ENCODE measurements around the gene RBM38.
"Not testable (repeated sequence)": the region's sequence is repeated elsewhere in the genome, so short reads cannot be mapped to it uniquely, and the experiment has no call there.

RBM38 gene

DNA sequence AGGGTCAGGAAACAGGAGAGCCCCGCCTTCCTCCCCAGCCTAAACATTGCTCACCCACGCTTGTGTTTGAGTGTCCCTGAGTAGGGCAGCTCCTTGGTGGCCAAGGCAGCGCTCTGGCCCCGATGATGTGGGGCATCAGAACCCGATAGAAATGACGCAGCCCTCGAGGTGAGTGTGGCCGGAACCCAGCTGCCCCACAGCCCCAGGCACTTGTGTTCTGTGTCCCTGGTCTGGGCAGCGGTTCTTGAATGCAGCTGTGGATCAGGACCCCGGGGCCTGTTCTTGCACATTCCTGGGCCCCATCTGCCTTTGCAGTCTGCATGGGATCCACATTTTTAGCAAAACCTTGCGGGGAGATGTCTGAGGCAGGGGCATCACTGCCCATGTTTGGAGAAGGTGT, 12.8 kb downstream of the RBM38 start:
- DNase-seq: no peak

DNA sequence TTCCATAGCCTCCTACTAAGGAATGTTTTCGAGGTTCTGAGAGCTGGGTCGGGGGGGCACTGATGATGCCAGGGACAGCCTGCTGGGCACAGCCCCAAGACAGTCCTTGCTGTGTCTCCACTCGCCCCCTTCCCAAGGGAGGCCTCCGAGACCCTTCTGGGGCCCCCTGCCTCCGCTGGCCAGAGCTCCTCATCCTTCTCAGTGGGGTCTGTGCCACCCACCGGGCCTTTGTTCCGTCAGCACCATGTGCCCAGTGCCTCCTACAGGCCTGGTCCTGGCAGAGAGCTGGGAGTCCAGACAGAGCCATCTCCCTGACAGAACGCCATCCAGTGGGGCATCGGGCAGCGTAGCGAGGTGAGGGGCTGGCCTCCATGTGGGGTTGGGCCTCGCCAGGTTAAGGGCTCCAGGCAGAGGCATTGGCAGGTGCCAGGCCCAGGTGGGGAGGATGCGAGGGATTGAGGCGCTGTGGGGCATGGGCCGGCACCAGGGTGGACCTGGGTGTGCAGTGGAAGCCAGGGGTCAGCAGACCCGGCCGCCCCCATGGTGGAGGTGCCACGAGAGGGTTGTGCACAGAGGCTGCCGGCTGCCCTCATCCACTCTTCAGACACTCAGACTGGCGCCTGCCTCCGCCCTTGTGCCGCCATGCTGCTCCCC, 13.3 kb downstream of the RBM38 start:
- no peak for DNase-seq

DNA sequence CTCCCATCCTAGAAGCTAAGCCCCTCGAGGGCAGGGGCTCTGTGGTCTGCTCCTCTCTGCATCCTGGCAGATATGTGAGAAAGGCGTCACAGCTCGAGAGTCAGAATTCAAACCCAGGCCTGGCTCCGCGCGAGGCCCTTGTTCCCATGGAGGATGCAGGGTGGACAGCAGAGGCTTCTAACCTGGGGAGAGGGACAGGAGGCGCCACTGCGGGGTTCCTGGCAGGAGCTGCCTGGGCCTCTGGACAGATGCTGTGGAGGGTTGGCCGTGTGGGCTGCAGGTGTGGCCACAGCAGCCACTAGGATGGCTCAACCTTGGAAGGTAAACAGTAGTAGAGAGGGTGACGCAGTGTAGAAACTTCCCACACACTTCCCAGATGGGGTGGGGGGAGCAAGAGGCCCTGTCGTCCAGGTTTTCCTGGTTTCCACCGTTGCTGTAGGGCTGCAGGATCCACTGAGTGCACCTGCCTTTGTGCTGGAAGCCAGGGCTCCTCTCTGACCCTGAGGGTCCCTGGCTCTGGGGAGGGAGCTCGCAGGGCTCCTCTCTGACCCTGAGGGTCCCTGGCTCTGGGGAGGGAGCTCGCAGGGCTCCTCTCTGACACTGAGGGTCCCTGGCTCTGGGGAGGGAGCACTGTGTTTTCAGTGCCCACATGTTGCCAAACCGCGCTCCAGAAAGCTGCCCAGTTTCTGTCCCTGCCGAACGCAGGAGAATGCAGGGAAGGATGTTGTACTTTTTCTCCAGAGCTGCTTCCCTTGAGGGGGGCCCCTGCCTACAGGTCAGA, 14.2 kb downstream of the RBM38 start:
- DNase-seq: no peak

DNA sequence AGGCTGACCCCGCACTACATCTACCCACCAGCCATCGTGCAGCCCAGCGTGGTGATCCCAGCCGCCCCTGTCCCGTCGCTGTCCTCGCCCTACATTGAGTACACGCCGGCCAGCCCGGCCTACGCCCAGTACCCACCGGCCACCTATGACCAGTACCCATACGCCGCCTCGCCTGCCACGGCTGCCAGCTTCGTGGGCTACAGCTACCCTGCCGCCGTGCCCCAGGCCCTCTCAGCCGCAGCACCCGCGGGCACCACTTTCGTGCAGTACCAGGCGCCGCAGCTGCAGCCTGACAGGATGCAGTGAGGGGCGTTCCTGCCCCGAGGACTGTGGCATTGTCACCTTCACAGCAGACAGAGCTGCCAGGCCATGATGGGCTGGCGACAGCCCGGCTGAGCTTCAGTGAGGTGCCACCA, 16.4 kb downstream of the RBM38 start:
- DNase-seq: no peak

DNA sequence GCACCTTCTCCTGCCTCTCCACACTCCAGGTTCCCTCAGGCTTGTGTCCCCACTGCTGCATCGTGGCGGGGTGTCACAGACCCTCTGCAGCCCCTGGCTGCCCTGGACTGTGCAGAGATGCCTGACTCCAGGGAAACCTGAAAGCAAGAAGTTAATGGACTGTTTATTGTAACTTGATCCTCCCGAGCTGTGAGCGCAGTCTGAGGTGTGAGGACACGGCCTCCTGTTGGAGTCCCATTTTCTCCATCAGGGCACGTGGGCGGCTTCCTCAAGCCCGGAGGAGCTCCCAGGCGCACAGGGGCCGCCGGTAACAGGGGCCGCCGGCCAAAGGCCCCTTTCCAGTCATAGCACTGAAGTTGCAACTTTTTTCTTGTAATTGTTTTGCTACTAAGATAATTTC, 16.9 kb downstream of the RBM38 start:
- DNase-seq: no peak

DNA sequence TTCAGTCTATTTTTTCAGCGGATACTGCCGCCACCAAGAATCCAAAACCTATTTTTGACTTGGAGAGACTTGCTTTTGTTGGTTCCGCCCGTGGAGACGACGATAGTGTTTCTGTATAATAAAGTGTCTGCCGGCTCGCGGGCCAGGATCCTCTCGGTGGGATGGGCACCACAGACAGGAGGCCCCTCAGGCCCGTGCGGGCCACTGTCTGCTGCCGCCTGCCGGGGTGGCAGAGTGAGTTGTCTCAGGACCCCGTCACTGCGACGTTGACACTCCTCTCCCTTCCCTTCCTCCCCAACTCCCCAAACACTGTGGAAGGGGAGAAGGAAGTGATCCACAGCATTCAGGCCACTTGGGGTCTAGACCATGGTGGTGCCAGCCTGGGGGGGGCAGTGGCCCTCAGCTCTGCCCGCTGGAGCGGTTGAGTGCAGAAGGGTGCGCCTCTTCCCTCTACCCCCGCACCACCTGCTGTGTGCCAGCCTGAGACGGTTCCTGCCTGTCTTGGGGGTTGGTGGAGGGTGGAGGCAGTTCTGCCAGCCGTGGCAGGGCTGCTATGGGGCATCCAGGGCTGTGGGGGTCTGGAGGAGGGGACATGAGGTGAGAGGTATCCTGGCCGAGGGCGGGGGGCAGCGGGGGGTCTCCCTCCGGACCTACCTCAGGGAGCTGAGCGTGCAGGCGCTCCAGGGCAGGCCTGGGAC, 17.5 kb downstream of the RBM38 start:
- DNase-seq: no peak

DNA sequence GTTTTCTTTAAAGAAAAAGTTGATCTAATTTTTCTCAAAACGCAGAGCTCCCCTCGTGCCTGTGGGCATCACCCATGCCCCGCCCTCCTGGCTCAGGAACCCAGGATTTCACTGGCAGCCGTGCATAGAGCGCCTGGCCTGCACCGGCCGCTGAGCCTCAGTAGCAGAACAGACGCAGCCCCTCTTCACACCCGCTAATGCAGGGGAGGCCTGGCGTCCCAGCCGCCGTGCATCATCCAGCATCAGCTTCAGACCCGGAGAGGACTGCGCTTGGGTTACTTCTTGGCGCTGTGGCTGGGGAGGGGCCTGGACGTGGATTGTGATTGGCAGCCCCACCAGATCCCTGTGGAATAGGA, 18.1 kb downstream of the RBM38 start:
- no peak for DNase-seq

DNA sequence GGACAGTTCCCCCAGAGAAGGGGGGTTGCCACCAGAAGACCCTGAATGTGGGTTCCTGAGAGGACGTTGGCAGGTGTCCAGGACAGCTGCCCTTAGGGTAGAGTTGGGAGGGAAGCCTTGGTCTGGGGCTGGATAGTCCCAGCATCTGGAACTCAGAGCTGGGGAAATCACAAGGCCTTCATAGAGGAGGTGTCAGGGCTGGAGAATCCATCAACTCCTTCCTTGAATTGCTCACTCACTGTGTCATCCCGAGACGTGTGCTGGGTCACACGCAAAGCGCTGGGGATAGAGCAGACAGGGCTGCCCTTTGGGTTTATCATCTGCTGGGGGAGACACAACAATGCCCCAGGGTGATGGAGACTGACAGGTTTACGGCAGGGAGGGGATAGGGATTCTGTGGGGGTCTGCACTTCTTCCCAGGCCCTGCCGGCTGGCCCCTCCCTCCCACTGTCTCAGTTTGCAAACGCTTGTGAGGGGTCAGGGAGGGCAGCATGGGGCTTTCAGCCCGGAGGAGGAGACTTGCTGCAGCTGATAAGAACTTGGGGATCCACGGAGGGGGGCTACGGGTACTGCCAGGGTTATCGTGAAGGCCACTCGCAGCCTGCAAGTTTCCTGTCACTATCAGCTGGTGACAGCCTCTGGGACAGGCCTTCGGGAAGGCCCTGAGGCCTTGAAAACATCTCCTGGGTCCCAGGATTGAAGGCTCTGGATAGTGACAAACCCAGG, 18.6 kb downstream of the RBM38 start:
- DNase-seq: no peak

DNA sequence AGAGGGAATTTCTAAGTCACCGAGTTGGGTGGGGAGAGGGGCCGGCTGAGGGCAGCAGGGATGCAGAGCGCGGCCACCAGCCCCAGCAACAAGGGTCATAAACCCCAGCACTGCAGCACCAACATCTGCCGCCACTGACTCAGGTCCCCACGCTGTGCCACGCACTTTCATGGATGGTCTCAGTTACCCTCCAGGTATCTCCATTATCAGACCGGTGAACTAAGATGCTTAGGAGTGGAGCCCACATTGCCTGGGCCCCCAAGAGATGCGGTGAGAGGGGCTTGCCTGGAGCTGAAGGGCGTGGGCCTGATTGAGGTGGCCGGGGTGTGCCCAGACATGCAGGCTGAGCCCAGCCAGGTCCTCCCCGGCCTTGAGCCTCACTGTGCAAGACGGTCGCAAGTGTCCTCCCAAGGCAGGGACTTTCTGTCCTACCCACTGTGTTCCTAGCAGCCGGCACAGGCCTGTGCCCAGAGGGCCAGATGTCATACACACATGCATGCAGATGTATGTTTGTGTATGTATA, 19.3 kb downstream of the RBM38 start:
- DNase-seq: no peak

DNA sequence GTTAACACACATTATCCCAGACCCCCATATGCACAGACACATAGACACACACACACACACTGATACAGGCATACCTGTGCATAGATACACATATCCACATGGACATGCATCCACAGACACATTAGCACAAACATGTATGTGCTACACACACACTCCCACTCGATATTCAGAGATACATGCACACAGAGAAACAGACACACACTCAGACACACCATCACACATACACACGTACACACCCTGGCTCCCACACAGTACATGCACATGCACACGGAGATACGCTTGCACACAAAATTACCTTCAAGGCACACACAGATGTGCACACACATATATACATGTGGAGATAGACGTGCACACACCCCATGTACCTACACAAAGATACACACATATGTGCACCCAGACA, 19.7 kb downstream of the RBM38 start:
- DNase-seq: no peak

DNA sequence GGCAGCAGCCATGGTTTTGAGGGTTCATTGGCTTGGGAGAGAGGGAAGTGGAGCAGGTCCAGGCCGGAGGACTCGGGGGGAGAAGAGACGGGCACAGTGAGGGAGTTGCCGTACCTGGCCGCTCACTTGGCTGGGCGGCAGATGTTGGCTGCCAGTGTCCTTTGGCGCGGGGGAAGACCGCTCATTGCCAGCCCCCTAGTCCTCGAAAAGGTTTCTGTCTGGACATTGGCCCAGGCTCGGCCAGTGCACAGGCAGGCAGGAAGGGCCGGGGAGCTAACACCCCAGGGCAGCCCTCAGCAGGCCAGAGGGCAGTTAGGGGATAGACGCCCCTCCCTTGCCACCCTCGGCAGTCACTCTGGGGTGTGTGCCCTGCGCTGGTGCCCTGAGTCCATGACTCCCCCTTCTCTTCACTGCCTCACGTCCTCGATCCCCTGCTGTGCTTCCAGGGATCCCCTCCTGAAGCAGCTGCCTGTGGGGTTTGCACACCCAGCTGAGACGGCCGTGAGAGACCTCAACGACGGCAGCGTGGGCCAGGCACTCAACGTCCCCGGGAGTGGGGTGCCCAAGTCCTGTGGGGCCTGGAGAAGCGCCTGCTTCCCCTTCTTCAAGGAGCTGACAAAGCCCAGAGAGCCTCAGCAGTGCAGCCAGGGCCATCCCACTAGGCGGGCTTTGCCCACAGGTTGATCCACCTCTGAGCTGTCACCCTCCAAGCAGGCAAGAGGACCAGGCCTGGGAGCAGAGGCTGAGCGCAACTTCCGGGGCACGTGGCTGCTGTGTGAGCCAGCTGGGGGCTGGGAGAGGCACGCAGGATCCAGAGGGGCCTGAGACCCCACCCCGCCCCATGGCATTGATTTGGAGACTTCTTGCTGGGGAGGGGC, 20.4 kb downstream of the RBM38 start:
- no peak for DNase-seq

DNA sequence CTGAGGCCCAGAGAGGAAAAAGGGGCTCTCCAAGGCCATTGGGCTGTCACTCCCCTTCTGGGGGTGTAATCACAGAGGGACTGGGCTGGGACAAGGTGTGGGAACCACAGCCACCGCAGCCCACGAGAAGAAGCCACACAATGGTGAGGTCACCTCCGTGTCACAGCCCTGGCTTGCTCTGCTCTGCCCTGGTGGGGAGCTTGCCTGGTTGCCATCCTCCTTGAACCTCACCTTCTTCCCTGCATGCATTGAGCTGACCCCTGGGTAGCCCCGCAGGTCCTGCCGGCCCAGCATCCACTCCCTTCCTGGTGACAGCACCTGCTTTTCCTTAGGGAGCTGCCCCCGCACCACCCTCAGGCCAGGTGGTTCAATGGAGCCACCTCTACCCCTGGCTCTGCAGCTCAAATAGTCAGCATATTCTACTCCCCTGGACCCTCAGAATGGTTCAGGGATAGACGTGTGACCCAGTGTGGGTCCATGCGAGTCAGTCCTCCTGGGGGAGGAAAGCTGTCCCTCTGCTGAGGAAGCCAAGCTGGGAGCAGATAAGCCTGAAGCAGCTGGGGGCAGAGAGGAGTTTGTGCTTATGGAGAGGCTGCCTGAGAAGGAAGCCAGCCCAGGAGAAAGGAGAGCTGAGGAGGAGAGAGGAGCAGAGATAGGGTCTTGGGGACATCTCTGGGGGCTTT, 21.3 kb downstream of the RBM38 start:
- DNase-seq: no peak

DNA sequence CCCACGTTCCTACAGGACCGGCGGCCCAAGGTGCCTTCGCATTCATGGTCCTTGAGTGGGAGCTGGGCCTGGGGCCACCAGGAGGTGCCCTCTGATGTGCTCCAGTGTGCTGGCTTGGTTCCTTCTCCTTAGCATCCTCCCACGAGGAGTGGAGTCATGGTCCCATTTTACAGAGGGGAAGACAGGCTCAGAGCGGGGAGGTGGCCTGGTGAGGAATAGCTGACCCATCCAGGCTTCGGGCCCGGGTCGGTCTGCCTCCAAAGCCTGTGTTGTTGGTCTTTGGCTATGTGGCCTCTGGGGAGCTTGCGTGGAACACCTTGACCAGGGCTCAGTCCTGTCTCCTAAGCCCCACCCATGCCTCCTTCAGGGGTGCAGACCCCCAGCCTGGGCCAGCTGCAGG, 22.8 kb downstream of the RBM38 start:
- DNase-seq: no peak

DNA sequence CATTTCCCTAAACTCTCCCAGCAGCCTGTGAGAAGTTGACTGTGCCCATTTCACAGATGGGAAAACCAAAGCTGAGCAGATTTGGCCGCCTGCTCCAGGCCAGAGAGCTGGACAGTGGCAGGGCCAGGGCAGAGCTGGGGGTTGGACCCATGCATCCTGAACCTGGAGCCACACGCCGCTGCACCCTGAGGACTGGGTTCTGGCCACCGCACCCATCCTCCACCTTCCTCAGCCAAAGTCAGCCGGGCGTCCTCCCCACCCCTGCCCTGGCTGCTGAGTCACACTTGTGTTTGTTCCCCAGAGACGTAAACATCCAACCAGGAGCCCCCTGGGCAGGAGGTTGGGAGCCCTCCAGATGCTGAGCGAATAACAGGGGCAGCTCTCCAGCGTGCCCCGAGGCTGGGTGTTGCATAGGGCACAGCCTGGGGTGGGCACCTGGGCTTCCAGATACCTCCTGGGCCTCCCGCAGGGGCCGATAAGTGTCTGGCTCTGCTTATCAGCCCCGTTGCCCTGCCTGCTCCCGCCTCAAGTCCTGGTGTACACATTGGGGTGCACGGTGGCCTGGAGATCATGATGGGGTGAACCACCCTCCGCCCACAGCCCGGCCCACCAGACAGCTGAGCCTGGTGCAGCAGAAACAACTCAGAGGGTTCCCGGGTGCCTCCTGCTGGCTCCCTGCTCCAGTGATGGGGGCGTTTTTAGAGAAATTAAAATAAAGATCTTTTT, 23.8 kb downstream of the RBM38 start:
- DNase-seq: no peak

DNA sequence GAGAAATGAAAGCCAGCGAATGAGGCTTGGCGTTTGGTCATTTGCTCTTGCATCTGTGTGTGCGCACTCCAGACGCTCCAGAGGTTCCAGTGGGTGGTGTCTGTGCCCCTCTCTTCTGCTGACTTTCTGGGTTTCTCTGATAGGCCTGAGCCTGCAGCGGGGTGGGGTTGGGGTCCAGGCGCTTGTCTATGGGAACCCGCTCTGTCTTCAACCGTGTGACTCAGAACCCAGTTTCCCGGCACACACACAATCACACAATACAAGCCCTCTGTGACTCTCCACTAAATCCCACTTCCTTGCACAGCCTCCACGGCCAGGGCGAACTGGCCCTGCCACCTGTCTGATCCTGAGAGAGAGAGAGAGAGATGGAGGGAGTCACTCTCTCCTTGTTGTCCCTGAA, 24.6 kb downstream of the RBM38 start:
- no peak for DNase-seq

DNA sequence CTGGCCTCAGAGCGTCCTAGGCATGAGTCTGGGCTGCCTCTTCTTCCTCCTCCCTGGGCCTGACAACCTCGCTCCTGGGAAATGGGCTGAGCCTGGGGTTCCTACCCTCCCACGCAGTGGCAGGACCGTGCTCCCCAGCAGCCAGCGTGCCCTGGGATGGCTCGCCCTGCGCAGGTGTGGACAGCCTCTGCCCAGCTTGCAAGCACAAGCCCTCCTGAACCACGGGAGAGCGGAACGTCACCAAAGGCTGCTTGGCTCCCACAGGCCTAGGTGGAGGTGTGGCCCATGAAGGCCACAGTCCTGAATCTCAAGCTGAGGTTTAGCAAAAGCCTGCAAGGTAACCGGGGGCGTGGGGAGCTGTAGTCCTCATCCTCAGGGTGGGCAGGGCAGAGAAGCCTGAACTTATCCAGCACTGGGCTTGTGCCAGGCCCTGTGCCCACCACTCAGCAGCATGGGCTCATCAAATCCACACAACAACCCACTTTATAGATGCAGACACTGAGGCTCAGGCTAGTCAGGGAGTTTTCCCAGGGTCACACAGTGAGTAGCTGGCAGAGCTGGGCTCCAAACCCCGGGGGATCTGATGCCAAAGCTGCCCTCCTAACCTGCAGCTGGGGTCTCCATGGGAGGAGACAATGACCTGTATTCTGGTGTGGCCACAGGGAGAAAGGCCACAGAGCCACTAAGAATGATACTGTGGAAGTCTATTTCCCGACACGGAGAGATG, 25.3 kb downstream of the RBM38 start:
- no peak for DNase-seq

DNA sequence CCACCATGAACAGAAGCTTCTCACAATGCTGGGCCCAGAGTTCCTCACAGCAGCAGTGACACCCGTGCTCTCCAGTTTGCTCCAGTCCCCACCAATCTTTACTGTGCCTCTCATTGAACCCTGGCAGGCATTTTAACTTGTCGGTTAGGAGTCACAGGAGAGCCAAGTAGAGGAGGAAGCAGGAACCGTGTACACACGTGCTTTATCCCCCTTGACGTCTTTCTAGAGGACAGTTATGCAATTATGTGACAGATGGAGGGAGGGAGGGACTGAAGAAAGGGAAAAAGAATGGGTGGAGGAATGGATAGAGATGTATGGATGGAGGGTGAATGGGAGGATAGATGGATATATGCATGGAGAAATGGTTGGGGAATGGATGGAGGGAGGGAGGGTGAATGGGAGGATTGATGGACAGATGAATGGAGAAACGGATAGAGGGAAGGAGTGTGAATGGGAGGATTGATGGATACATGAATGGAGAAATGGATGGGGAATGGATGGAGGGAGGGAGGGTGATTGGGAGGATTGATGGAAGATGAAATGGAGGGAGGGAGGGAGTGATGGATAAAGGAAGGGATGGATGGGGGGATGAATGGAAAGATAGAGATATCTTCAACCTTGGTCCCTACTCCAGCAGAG, 26.0 kb downstream of the RBM38 start:
- DNase-seq: no peak

DNA sequence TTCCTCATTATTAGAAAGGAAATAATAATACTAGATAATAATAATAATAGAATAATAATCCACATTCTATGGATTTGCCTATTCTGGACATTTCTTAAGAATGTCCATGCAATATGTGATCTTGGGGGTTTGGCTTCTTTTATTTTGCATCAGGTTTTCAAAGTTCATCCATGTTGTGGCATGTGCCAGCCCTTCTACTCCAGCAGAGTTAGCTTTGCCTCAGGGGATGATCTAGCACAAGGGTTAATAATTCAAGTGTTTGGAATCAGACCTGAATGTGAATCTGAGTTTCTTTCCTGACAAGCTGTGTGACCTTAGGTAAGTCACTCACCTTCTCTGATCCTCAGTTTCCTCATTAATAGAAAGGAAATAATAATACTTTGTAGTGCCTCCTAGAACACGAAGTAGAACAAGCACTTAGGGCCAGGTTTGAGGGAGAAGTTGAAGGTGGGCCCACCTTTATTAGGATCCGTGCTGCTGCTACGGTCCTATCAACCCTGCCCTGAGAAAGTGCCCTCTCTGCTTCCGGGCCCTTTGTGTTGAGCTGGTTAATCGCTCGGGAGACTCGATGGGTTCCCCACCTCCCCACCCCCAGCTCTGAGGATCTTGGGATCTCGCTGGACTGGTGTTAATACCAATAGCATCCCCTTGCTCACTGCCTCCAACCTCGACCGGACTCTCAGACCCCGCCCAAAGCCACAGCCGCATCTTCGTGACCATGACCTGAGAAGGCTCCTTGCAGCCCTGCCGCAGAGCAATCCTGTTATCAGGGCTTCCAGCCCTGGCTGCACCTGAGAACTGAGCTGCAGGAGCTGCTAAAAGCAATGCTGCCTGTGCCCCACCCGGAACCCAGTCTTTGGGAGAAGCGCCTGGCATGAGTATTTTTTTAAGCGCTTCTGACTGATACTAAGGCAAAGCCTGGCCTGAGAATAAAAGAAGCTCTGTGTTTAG, 26.9 kb downstream of the RBM38 start:
- no peak for DNase-seq

DNA sequence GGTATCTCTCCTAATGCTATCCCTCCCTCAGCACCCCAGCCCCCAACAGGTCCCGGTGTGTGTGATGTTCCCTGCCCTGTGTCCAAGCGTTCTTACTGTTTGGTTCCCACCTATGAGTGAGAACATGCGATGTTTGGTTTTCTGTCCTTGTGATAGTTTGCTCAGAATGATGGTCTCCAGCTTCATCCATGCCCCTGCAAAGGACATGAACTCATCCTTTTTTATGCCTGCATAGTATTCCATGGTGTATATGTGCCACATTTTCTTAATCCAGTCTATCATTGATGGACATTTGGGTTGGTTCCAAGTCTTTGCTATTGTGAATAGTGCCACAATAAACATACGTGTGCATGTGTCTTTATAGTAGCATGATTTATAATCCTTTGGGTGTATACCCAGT, 28.3 kb downstream of the RBM38 start:
- not testable (repeated sequence) for DNase-seq

Measured in NCI-H1092 treated with DMSO at 0.1 percent for 48 hours (cell line).